GM12891 (cell line): Measurements from ENCODE around the gene TM7SF3.

Experiments used
- PAX5 ChIP-seq: IDR thresholded peaks from 2 replicates; pipeline ENCODE4 v1.6.1; 2011; ENCODE audit warnings: low read length, moderate library complexity, mild to moderate bottlenecking; ENCODE audit not compliant: insufficient read depth, severe bottlenecking
- POLR2A ChIP-seq: IDR thresholded peaks from 2 replicates; pipeline ENCODE4 v1.6.1; 2011; ENCODE audit warnings: low read depth, low read length, control low read depth
- POLR2AphosphoS5 ChIP-seq: IDR thresholded peaks from 2 replicates; pipeline ENCODE4 v1.6.1; 2011; ENCODE audit warnings: low read depth, low read length, control low read depth
- POU2F2 ChIP-seq: IDR thresholded peaks from 2 replicates; pipeline ENCODE4 v1.6.1; 2011; ENCODE audit warnings: low read depth, mild to moderate bottlenecking, control low read depth, low read length, moderate library complexity
- SPI1 ChIP-seq: IDR thresholded peaks from 2 replicates; pipeline ENCODE4 v1.6.1; 2011; ENCODE audit warnings: low read depth, low read length, control low read depth
- TAF1 ChIP-seq: IDR thresholded peaks from 2 replicates; pipeline ENCODE4 v1.6.1; 2011; ENCODE audit warnings: low read depth, low read length, control low read depth

DNA sequence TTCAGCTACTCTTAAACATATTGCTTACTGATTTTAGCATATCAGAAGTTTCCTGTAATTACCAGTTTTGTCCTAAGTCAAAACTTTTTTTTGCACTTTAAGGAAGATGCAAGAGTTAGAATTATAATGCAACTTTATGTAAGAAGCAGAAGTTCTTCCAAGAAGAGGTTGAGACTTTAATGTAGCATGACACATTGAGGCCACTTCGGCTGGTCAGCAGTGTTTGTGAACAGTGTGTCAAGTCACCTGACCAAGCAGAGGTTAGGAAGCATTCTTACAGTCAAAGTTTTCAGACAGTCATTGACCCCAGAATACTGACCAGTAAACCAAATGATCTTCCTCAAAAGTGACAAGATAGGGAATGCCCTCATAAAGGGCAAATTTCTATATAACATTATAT lies 60.7 kb downstream of the TM7SF3 start:
- no peak for TF ChIP-seq POLR2AphosphoS5
- TF ChIP-seq POLR2A: no peak
- no peak for TF ChIP-seq TAF1
- TF ChIP-seq SPI1: no peak
- TF ChIP-seq PAX5: no peak
- no peak for TF ChIP-seq POU2F2
